ENCODE results near the gene ZAP70. TPM values are rescaled to one million over a fixed set of nuclear protein-coding genes. Genes with fewer than 3 reads are reported as not detected.

Gene ZAP70
- total RNA-seq, 1 donor: not detected

DNA sequence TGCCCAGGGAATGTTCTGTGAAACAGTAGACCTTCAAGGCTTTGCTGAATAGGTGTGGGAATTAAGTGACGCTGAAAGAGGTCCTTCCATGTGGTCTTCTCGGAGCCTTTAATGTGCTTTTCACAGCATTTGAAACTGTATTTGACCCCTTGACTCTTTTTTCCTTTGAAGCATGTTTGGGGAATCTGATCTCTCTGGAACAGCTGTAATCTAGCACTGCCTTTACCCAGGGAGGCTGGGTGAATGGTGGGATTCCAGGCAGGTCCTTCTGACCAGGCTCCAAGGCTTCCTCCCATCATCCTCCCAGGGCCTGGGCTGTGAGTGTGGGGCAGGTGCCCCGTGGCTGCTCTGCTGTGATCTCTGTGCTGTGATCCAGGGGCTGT lies 4.2 kb downstream of the ZAP70 start:
- DNase-seq (ENCODE audit: low read depth): no peak
- H3K4me3 ChIP-seq (ENCODE audit: low read depth, low read length): no peak overlapping the region
- TF ChIP-seq, protein P1, sequence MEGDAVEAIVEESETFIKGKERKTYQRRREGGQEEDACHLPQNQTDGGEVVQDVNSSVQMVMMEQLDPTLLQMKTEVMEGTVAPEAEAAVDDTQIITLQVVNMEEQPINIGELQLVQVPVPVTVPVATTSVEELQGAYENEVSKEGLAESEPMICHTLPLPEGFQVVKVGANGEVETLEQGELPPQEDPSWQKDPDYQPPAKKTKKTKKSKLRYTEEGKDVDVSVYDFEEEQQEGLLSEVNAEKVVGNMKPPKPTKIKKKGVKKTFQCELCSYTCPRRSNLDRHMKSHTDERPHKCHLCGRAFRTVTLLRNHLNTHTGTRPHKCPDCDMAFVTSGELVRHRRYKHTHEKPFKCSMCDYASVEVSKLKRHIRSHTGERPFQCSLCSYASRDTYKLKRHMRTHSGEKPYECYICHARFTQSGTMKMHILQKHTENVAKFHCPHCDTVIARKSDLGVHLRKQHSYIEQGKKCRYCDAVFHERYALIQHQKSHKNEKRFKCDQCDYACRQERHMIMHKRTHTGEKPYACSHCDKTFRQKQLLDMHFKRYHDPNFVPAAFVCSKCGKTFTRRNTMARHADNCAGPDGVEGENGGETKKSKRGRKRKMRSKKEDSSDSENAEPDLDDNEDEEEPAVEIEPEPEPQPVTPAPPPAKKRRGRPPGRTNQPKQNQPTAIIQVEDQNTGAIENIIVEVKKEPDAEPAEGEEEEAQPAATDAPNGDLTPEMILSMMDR (IDR thresholded peaks at IDR 0.05; ENCODE audit: insufficient read depth, low read length): no peak

DNA sequence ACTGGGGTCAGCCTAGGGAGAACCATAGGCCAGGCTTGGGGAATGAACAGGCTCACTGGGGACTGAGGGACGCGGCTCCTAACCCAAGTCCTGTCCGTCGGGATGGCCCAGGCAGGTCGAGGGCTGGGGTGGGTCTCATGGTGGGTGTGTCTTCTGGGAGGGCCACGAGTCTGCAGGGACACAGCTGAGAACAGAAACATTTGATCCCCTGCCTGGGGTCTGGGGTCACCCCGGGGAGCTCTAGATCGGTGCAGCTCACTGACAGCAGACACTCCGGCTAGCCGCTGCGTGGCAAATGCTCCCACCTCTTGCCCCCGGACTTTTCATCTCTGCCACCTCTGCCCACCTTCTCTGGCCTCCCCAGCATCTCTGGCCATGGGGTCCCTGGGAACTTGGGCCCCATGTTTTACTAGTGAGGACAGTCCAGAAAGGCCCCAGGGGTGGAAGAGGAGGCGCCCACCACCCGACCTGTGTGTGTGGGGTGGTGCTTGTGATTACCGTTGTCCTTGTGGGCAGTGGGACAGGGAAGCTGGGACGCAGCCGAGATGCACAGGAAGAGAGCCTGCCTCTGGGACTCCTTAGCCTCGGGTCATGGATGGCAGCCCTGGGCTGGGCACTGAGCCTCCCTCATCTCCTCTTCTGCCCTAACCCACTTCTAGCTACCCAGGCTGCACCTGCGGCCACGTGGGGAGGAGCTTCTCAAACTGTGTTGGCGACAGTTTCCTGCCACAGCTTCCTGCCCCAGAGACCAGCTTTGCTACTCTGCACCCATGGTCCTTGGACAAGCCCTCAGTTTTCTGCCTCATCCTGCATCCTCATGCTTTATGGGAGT lies 4.9 kb downstream of the ZAP70 start:
- DNase-seq (ENCODE audit: low read depth): no peak
- no peak overlapping the region for H3K4me3 ChIP-seq (ENCODE audit: low read depth, low read length)

DNA sequence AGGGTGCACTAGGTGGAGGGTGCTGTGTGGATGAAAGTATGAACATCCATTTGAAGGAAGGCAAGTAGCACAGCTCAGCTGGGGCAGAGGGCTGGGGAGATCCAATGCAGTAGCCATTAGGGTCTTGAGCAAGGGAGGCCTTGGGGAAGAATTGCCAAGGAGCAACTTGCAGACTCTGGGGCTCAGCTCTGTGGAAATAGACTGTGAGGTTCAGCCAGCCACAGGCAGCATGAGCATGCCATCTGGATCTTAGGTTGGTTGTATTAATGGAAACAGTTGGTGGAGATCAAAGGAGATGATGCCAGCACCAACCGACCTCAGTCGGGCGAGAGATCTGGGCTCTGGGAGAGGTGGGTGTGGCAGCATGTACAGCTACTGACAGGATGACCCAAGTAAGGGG lies 5.6 kb downstream of the ZAP70 start:
- H3K4me3 ChIP-seq (ENCODE audit: low read depth, low read length): no peak overlapping the region
- TF ChIP-seq, protein P1 (IDR thresholded peaks at IDR 0.05; ENCODE audit: insufficient read depth, low read length): no peak
- DNase-seq (ENCODE audit: low read depth): no peak

More for the DNA sequence above, 4.9 kb downstream of the ZAP70 start:
- TF ChIP-seq, protein P1 (IDR thresholded peaks at IDR 0.05; ENCODE audit: insufficient read depth, low read length): no peak

DNA sequence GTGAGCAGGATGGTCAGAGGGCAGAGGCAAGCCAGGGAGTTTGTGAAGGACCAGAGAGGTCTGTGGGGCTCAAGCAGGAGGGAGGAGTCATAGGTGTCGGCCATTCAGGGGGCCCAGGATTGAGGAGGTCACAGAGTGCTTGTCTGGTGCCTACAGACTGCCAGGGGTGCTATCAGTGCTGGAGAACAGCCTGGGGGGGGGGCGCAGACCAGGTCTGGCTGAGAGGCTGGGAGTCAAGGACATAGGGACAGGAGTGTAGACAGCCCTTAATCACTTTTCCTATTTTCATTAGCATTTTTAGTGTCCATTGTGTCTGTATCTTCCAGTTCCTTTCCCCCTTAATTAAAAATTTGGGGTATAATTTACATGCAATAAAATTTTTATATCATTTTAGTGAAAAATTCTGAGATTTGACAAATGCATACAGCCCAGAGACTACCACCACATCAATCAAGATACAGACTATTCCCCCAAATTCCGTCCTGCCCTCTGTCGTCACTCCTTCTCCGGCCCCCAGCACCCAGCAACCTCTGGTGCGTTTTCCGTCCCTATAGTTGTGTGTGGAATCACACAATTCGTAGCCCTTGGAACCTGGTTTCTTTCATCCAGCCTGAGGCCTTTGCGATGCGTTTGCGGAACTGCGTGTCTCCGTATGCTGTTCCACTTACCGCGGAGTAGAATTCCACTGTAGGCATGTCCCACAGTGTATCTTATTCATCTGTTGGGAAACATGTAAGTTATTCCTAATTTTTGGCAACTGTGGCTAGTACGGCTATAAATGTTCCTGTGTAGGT lies 6.2 kb downstream of the ZAP70 start:
- H3K4me3 ChIP-seq (ENCODE audit: low read depth, low read length): no peak overlapping the region
- no peak for DNase-seq (ENCODE audit: low read depth)
- TF ChIP-seq, protein P1 (IDR thresholded peaks at IDR 0.05; ENCODE audit: insufficient read depth, low read length): no peak

DNA sequence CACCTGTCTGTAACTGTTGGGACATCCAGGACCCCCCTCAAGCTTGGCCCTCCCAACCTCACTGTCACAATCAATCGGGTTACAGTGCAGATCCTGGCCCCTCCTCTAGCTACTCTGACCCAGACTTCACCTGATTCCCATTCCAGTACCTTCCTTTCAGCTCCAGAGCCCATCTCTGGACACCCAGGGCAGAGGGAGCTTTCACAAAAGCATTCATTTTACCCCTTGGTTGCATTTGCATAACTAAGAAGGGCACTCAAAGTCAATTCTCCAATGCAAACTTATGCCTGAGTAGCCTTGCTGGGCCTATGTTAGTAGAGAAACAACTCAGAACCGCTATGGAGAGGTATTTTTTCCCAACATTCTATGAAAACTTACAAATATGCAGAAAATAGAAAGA lies 7.4 kb downstream of the ZAP70 start:
- DNase-seq (ENCODE audit: low read depth): no peak
- TF ChIP-seq, protein P1 (IDR thresholded peaks at IDR 0.05; ENCODE audit: insufficient read depth, low read length): no peak
- no peak overlapping the region for H3K4me3 ChIP-seq (ENCODE audit: low read depth, low read length)

DNA sequence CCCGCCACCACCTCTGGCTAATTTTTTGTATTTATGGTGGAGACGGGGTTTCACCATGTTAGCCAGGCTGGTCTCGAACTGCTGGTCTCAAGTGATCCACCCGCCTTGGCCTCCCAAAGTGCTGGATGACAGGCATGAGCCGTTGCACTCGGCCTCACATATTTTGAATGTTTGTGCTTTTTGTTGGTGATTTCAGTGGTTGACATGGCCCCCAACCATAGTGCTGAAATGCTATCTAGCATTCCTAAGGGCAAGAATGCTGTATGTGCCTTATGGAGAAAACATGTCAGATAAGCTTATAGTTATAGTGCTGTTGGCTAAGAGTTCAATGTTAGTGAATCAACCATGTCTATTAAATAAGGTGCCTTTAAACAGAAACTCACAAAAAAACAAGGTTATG lies 8.9 kb downstream of the ZAP70 start:
- TF ChIP-seq, protein P1 (IDR thresholded peaks at IDR 0.05; ENCODE audit: insufficient read depth, low read length): no peak
- no peak for DNase-seq (ENCODE audit: low read depth)
- no peak overlapping the region for H3K4me3 ChIP-seq (ENCODE audit: low read depth, low read length)
